Measurements from ENCODE around the gene GMCL1.

DNA sequence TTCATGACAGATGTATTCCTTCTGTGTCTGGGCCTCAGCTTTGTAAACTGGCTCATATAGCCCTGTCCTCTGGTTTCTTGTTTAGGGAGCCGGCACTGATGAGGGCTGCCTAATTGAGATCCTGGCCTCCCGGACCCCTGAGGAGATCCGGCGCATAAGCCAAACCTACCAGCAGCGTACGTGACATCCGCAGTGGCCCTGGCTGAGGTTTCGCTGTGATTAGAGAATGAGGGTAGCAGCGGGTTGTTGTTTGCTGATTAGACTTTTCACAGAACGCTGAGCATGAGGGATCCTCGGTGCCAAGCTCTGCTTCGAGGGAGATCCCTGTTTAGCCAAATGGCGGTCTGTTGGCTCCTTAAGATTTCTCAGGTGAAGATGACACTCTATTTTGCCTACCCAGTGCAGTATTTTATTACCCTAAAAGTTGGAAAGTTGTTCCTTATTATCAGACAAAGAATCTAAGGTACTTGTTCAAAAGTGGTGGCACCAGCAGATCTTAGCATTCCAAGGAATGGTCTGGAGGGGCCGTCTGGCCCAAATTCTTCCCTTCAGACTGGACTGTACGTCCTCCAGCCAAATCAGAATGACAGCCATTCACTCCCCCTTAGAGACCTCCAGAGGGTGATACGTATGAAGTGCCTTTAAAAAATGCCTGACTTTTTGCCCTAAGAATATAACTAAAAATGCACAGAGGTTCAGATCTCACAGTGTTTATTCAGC is 21.5 kb upstream of the GMCL1 start:
- TF ChIP-seq, protein P1, sequence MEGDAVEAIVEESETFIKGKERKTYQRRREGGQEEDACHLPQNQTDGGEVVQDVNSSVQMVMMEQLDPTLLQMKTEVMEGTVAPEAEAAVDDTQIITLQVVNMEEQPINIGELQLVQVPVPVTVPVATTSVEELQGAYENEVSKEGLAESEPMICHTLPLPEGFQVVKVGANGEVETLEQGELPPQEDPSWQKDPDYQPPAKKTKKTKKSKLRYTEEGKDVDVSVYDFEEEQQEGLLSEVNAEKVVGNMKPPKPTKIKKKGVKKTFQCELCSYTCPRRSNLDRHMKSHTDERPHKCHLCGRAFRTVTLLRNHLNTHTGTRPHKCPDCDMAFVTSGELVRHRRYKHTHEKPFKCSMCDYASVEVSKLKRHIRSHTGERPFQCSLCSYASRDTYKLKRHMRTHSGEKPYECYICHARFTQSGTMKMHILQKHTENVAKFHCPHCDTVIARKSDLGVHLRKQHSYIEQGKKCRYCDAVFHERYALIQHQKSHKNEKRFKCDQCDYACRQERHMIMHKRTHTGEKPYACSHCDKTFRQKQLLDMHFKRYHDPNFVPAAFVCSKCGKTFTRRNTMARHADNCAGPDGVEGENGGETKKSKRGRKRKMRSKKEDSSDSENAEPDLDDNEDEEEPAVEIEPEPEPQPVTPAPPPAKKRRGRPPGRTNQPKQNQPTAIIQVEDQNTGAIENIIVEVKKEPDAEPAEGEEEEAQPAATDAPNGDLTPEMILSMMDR (IDR thresholded peaks at IDR 0.05; ENCODE audit: borderline replicate concordance, extremely low read depth, low read length, poor library complexity, severe bottlenecking): no peak
- TF ChIP-seq EZH2 (IDR thresholded peaks at IDR 0.05; ENCODE audit: borderline replicate concordance, low read depth, low read length, severe bottlenecking): no peak

All from DND-41 (cell line).